Measurements from ENCODE around the gene LCN1. TPM values are rescaled to one million over a fixed set of nuclear protein-coding genes. Genes with fewer than 3 reads are reported as not detected.

Gene LCN1
- total RNA-seq, 1 donor, result not detected

GRCh38 chr9:135474915-135475314, 46.3 kb upstream of the LCN1 start:
- no peak overlapping the region for H2AFZ ChIP-seq (ENCODE audit: low read length)
- no peaks in the 10 kb centered on the region for H3K27me3 ChIP-seq (ENCODE audit: insufficient read depth, low read length)
- H3K79me2 ChIP-seq (ENCODE audit: insufficient read depth, low read length), result no peaks in the 10 kb centered on the region
- peak; percentile 68 for DNase-seq (ENCODE audit: insufficient read length, low spot score, missing footprints)
- no peak overlapping the region for H3K4me2 ChIP-seq (ENCODE audit: insufficient read depth, low read length)
- no peaks in the 10 kb centered on the region for H3K9me3 ChIP-seq (ENCODE audit: low read depth, low read length)
- no peak overlapping the region for H3K27ac ChIP-seq (ENCODE audit: low read depth, low read length)
- peaks cover 9% of the 10 kb centered on the region for H4K20me1 ChIP-seq (ENCODE audit: insufficient read depth, low read length)
- no peaks in the 10 kb centered on the region for H3K36me3 ChIP-seq (ENCODE audit: insufficient read depth, low read length)
- no peak overlapping the region for H3K4me3 ChIP-seq (ENCODE audit: insufficient read depth, low read length)
- no peak for TF ChIP-seq CTCF (IDR thresholded peaks at IDR 0.05; ENCODE audit: extremely low read depth, low read depth, low read length)
- H3K4me1 ChIP-seq (ENCODE audit: insufficient read depth, low read length), result peaks cover 3% of the 10 kb centered on the region

- Histone ChIP-seq H3K27ac (ENCODE audit: low read depth, low read length) (no peak overlapping the region), H3K4me1 (ENCODE audit: insufficient read depth, low read length) (peaks cover 8% of the 10 kb centered on the region), H2AFZ (ENCODE audit: low read length) (no peak overlapping the region), H3K4me2 (ENCODE audit: insufficient read depth, low read length) (no peak overlapping the region), H3K79me2 (ENCODE audit: insufficient read depth, low read length) (no peaks in the 10 kb centered on the region), H3K36me3 (ENCODE audit: insufficient read depth, low read length) (no peaks in the 10 kb centered on the region), H4K20me1 (ENCODE audit: insufficient read depth, low read length) (peaks cover 9% of the 10 kb centered on the region), H3K9me3 (ENCODE audit: low read depth, low read length) (no peaks in the 10 kb centered on the region), H3K27me3 (ENCODE audit: insufficient read depth, low read length) (no peaks in the 10 kb centered on the region), H3K4me3 (ENCODE audit: insufficient read depth, low read length) (no peak overlapping the region)
- peak; percentile 68 for DNase-seq (ENCODE audit: insufficient read length, low spot score, missing footprints)
- TF ChIP-seq CTCF (IDR thresholded peaks at IDR 0.05; ENCODE audit: extremely low read depth, low read depth, low read length), result no peak
These were observed 44.5 kb upstream of the LCN1 start for GRCh38 chr9:135476561-135477355.

DNA sequence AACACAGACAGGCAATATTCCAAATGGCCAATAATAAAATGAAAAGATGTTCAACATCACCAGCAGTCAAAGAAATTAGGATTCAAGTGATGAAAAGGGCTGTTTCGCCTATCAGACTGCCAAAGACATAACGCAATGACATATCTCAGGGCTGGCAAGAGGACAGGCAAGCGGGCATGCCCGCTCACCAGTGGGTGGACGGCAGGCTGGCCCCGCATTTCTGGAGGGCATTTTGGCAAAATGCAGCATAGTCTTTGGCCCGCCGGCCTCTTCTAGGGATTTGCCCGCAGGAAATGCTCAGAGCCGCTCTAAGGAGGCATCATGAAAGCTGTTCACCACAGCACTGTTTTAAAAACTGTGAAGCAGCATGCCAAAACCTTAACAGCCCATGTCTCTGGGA, 43.0 kb upstream of the LCN1 start:
- TF ChIP-seq CTCF (IDR thresholded peaks at IDR 0.05; ENCODE audit: extremely low read depth, low read depth, low read length), result no peak
- peak; percentile 54 for DNase-seq (ENCODE audit: insufficient read length, low spot score, missing footprints)
- H3K4me2 ChIP-seq (ENCODE audit: insufficient read depth, low read length), result no peak overlapping the region
- no peaks in the 10 kb centered on the region for H3K79me2 ChIP-seq (ENCODE audit: insufficient read depth, low read length)
- no peak overlapping the region for H2AFZ ChIP-seq (ENCODE audit: low read length)
- H3K27ac ChIP-seq (ENCODE audit: low read depth, low read length), result no peak overlapping the region
- H3K36me3 ChIP-seq (ENCODE audit: insufficient read depth, low read length), result no peaks in the 10 kb centered on the region
- peaks cover 7% of the 10 kb centered on the region for H4K20me1 ChIP-seq (ENCODE audit: insufficient read depth, low read length)
- peaks cover 8% of the 10 kb centered on the region for H3K4me1 ChIP-seq (ENCODE audit: insufficient read depth, low read length)
- H3K4me3 ChIP-seq (ENCODE audit: insufficient read depth, low read length), result no peak overlapping the region
- H3K27me3 ChIP-seq (ENCODE audit: insufficient read depth, low read length), result no peaks in the 10 kb centered on the region
- no peaks in the 10 kb centered on the region for H3K9me3 ChIP-seq (ENCODE audit: low read depth, low read length)

- Histone ChIP-seq H3K9me3 (ENCODE audit: low read depth, low read length) (no peaks in the 10 kb centered on the region), H4K20me1 (ENCODE audit: insufficient read depth, low read length) (peaks cover 7% of the 10 kb centered on the region), H3K4me1 (ENCODE audit: insufficient read depth, low read length) (peaks cover 8% of the 10 kb centered on the region), H3K4me2 (ENCODE audit: insufficient read depth, low read length) (peak overlapping the region; percentile 68), H3K27ac (ENCODE audit: low read depth, low read length) (no peak overlapping the region), H3K79me2 (ENCODE audit: insufficient read depth, low read length) (no peaks in the 10 kb centered on the region), H2AFZ (ENCODE audit: low read length) (peak overlapping the region; percentile 18), H3K27me3 (ENCODE audit: insufficient read depth, low read length) (no peaks in the 10 kb centered on the region), H3K36me3 (ENCODE audit: insufficient read depth, low read length) (peaks cover 1% of the 10 kb centered on the region), H3K4me3 (ENCODE audit: insufficient read depth, low read length) (peak overlapping the region; percentile 67)
- no peak for TF ChIP-seq CTCF (IDR thresholded peaks at IDR 0.05; ENCODE audit: extremely low read depth, low read depth, low read length)
- peak; percentile 92 for DNase-seq (ENCODE audit: insufficient read length, low spot score, missing footprints)
These were observed 42.3 kb upstream of the LCN1 start for GRCh38 chr9:135478829-135479468.

All from osteoblast (primary cell).